HL-60/S4 treated with retinoic acid at 250 ng/mL for 4 days and 3 days (cell line): ENCODE measurements around the gene GSTO2.

Source experiments
- in situ Hi-C: fragments of 300-500 bp; cut with MboI; formaldehyde crosslinking; loops from 2 replicates; pipeline ENCODE4 v1.7.0; 2022; ENCODE audit warnings: low sequenced_read_pairs

Gene GSTO2

DNA sequence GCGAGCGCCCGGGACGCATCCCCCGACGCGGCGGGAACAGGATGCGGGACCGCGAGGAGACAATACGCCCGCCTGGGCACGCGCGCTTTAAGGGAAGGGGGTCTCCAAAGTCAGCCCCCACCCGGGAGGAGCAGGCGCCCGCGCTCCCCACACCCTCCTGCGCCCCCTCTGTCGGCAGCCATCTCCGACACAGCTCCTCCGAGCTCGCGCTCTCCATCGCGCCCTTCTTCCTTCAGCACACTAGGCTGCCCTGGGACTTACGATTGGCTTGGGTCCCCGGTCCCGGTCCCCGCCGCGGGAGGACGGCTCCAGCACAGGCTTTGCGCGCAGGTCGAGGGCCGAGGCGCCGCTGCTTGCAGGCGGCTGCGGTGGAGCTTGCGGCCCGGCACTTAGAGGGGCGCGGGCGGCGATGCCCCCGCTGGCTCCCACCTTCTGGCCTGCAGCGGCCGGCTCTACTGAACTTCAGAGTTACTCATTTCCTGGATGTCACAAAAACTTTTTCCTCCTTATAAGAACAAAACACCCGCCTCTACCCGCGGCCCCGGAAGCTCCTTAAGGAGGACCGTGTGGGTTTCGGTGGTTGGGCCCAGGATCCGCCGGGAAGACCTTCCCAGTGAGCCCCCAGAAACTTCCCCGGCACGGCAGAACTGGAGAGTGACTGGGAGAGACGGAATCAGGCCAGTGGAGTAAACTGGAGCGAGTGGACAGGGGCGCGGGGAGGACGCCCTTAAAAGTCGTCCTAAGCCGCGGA, 69.2 kb downstream of the GSTO2 start, which contains the start of gene ITPRIP:
Gene ITPRIP (minus strand): TSS at position 481 of the 751 bp plus-strand sequence. CDS start 22,414 bp downstream, outside the sequence.
- in situ Hi-C loops = no loop called here

DNA sequence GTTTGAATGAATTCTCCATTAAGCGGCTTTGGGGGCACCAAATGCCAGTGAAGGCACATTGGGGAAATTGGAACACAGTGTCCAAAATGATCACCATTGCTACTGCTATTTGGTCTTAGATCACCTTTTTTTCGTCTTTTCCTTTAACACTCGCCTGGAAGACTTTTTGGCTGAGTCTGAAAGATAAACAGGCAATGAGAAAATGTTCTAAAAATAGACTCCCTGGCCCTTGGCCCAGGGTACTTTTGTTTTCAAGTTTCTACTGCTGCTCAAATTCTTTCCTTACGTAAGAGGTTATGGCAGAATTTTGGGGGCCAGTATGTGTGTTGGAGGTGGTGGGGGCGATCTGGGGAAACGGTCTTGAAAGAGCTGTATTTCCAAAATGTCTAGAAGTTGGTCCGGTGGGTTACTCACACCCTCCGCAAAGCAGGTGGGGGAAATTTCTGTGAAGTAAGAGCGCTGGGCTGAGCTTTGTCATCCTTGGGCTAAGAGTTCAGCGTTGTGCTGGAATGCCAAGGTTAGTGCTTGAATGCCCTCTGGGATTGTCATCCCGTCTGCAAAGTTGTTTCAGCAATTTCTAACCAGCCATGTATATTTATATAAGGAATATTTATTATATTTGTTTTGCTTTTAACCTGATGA, 70.6 kb downstream of the GSTO2 start:
- in situ Hi-C loops = no loop called here

DNA sequence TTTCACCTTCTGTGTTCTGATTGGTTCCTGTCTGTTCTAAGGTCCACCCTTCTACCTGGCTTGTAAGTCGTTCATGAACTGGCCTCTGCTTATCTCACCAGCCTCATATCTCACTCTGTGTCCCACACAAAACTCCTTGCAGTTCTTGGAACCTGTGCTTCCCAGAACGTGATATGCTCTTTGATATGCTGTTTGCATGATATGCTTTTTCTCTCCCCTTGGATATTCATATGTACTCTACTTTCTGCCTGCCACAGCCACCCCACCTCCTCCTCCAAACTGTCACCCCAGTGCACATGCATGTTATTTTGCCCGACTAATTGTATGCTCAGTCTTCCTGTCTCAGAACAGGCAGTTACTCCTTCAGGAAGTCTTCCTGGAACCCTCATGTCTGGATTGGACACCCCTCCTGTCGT, 71.1 kb downstream of the GSTO2 start:
- in situ Hi-C loops = no loop called here

- in situ Hi-C loops = no loop called here
These were observed 71.7 kb downstream of the GSTO2 start for GRCh38 chr10:104340641-104341040.

GRCh38 chr10:104342941-104343411, 74.0 kb downstream of the GSTO2 start:
- in situ Hi-C loops = no loop called here

- in situ Hi-C loops = no loop called here
These were observed 75.2 kb downstream of the GSTO2 start for GRCh38 chr10:104344219-104344618.

DNA sequence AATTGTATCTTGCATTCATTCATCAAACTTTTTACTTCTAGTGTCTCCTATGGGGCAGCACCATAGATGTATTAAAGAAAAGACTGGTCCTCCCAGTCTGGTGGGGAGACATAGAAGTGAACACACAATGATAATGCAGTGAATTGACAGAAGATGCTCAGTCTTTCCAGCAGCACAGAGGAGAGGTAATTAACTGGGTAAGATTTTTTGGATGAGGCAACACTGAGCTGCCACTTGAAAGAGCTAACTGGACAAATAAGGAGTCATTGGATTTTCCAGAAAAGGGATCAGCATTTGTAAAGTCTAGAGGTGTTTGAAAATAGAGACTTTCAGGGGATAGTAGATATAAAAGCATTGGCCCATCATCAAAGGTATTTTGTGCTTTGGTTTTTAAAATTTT, 76.5 kb downstream of the GSTO2 start:
- in situ Hi-C loops = no loop called here

GRCh38 chr10:104345941-104346340, 77.0 kb downstream of the GSTO2 start:
- in situ Hi-C loops = no loop called here

GRCh38 chr10:104347295-104348045, 78.5 kb downstream of the GSTO2 start:
- in situ Hi-C loops = no loop called here

- in situ Hi-C loops = no loop called here
These were observed 79.6 kb downstream of the GSTO2 start for GRCh38 chr10:104348601-104349000.

- in situ Hi-C loops = no loop called here
These were observed 80.7 kb downstream of the GSTO2 start for GRCh38 chr10:104349623-104350126.

DNA sequence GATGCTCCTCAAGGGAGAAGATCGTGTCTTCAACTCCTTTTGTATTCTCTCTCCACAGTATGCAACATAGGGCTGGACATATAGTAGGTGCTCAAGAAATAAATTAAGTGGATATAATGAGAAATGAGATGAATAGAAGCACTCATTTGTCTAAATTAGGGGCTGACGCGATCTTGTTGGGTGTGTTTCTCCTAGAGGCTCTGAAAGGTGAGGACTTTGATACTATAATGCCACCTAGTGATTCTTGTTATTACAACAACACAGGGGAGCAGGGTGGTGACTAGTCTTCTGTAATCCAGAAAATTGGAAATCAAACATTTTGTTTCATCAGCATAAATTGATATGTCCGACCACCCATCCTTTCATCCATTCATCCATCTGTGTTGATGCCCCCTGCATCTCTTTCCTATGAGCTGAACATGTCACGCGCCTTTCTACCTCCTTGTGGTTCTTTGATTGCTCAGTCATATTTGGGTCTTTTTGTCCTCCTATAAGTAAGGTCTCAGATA, 81.2 kb downstream of the GSTO2 start:
- in situ Hi-C loops = no loop called here

DNA sequence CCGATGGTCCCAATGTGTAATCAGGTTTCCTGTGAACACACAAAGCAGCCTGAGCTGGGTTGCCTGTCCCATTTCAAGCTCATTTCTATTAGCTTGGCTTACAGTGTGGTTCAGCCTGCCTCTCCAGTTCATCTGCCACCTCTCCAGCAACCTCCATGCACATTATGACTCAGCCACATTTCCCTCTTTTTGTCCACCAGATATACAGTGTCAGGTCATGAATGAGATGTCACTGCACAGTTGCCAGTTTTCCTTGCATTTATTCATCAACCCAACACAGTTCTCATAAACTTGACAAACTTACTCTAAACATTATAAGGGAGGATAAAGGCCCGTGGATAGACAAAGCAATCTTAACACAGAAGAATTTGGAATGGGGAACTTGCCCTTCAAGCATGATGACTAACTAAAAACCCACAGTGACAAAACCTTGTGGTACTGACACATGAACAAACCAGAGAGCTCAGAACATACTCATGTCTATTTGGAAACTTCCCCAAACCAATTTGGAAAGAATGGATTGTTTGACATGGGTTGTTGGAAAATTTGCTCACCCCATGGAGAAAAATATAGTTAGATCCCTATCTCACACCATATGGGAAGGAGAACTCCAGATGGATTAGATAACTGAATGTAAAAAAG, 82.2 kb downstream of the GSTO2 start:
- in situ Hi-C loops = no loop called here

DNA sequence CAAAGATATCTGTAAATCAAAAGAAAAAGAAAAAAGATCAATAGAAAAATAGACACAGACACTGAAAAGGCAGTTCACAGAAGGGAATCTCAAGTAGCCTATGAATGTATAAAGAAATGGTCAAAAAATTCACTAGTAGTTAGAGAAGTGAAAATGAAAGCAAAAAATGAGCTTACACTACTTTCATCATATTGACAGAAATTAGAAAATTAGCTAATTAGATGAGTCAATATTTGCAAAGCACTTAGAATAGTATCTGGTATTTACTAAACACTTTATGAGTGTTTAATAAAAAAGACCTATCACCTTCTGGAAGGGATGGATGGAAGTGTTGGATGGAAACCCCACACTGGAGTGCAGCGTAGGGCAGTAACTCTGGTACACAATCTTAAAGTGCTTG, 82.9 kb downstream of the GSTO2 start:
- in situ Hi-C loops = no loop called here

GRCh38 chr10:104353325-104354048, 84.5 kb downstream of the GSTO2 start, which contains the start of gene CFAP58:
Gene CFAP58, plus strand, starts transcription at chr10:104353833. Its CDS starts 65 bp downstream, at chr10:104353898.
- in situ Hi-C loops = no loop called here
